A549 (cell line): Measurements from ENCODE around the gene EVPL. TPM values are rescaled to one million over a fixed set of nuclear protein-coding genes. Genes with fewer than 3 reads are reported as not detected.

Experiments
- ATAC-seq, 2 experiments: fragments of 200-7000 bp in 1 of 2; fragments of >200 bp in 1 of 2; cut with Nextera tagmentation in 1 of 2; cut with Tn5 transposase in 1 of 2; 3 replicates each; pipeline versions ENCODE4 v1.8.0 to v1.9.1; 2018 to 2020; ENCODE audit warnings: mild to moderate bottlenecking in 1 of 2, moderate library complexity in 1 of 2
- CTCF ChIA-PET: fragments of 300-600 bp; sonication (Branson Sonifier 250); formaldehyde crosslinking; extraction: SDS; loops from one replicate; lab custom pipeline; 2021; ENCODE audit warnings: antibody characterized with exemption, inconsistent platforms; lab: Yijun Ruan, JAX
- POLR2A ChIA-PET: fragments of 350-600 bp; formaldehyde crosslinking; extraction: SDS; loops from one replicate; lab custom pipeline; 2021; ENCODE audit warnings: antibody characterized with exemption, inconsistent platforms; lab: Yijun Ruan, JAX
- DNase-seq, 2 experiments: peaks; one replicate each; pipeline versions ENCODE4 v3.0.0 to v3.0.0-alpha.2; 2011 to 2016; ENCODE audit warnings: low read depth in 1 of 2, low spot score in 1 of 2
- FAIRE-seq: peaks from 2 replicates; lab custom pipeline; 2011; peaks lifted over from hg19 to GRCh38; lab: Jason Lieb, UNC
- H3K27ac ChIP-seq, 2 experiments: fragments of >200 bp; sonication (Bioruptor Twin); formaldehyde crosslinking; 3 replicates each; pipeline ENCODE4 v1.5.1; 2016 to 2017
- H3K4me1 ChIP-seq: fragments of >200 bp; sonication (Bioruptor Twin); formaldehyde crosslinking; 3 replicates; pipeline ENCODE4 v1.6.1; 2016
- H3K4me2 ChIP-seq: fragments of >200 bp; sonication (Bioruptor Twin); formaldehyde crosslinking; 3 replicates; pipeline ENCODE4 v1.6.1; 2016
- H3K4me3 ChIP-seq: fragments of >200 bp; sonication (Bioruptor Twin); formaldehyde crosslinking; 3 replicates; pipeline ENCODE4 v1.5.1; 2016
- H3K9me3 ChIP-seq: fragments of >200 bp; sonication (Bioruptor Twin); formaldehyde crosslinking; 3 replicates; pipeline ENCODE4 v1.6.1; 2016
- BHLHE40 ChIP-seq: IDR thresholded peaks from 2 replicates; pipeline ENCODE4 v1.6.1; 2012; ENCODE audit warnings: low read depth, low read length, inconsistent platforms
- CTCF ChIP-seq: fragments of >200 bp; sonication (Bioruptor Twin); formaldehyde crosslinking; IDR thresholded peaks from 3 replicates; pipeline ENCODE4 v1.5.1; 2016
- E2F6 ChIP-seq: IDR thresholded peaks from 2 replicates; pipeline ENCODE4 v1.6.1; 2012; ENCODE audit warnings: low read depth, borderline replicate concordance
- ELK1 ChIP-seq: fragments of 150-350 bp; IDR thresholded peaks from 2 replicates; pipeline ENCODE4 v1.6.1; 2014; ENCODE audit warnings: low read depth, mild to moderate bottlenecking, low read length
- FOSL2 ChIP-seq, 2 experiments: fragments of 450-650 bp in 1 of 2; fragments of >200 bp in 1 of 2; sonication (Bioruptor Twin) in 1 of 2; formaldehyde crosslinking; IDR thresholded peaks; 2 replicates each; pipeline versions ENCODE4 v1.5.0 to v1.6.1; 2016 to 2020; ENCODE audit warnings: mild to moderate bottlenecking in 1 of 2, moderate library complexity in 1 of 2
- HES2 ChIP-seq: fragments of >200 bp; sonication (Bioruptor Twin); formaldehyde crosslinking; IDR thresholded peaks from 2 replicates; pipeline ENCODE4 v1.6.1; 2016
- JUN ChIP-seq, 2 experiments: fragments of >200 bp; sonication (Bioruptor Twin); formaldehyde crosslinking; IDR thresholded peaks; 2 replicates in 1 of 2; 3 replicates in 1 of 2; pipeline ENCODE4 v1.6.1; 2016 to 2017
- KDM5A ChIP-seq: fragments of 200-600 bp; sonication (generic); IDR thresholded peaks from 2 replicates; pipeline ENCODE4 v1.6.1; 2016; ENCODE audit warnings: antibody characterized with exemption, mild to moderate bottlenecking
- MAX ChIP-seq: IDR thresholded peaks from 2 replicates; pipeline ENCODE4 v1.6.1; 2012
- PBX3 ChIP-seq: IDR thresholded peaks from 2 replicates; pipeline ENCODE4 v1.6.1; 2012
- POLR2A ChIP-seq: IDR thresholded peaks from 2 replicates; pipeline ENCODE4 v1.6.1; 2012; ENCODE audit warnings: mild to moderate bottlenecking, low read length
- REST ChIP-seq: fragments of 200-600 bp; sonication (generic); IDR thresholded peaks from 2 replicates; pipeline ENCODE4 v1.6.1; 2016; ENCODE audit warnings: antibody characterized with exemption, mild to moderate bottlenecking, moderate library complexity
- WGBS: methylation state at CpG from one replicate; pipeline ENCODE4 v1.1.6; 2017; ENCODE audit errors: missing lambda C conversion rate; 5-methylcytosine and 5-hydroxymethylcytosine counted together
- polyA plus RNA-seq, 4 experiments: library from polyadenylated mRNA; depleted of rRNA in 3 of 4; stranded (reverse); fragments of >200 nt; fragmentation: RNase III in 1 of 4; extraction: RNeasy Plus Mini Kit Qiagen cat#74134 plus additional on column Dnase treatment in 1 of 4; gene quantifications; 2 replicates in 3 of 4; 3 replicates in 1 of 4; pipeline ENCODE4 v1.2.3, GENCODE V29; 2011 to 2017

Gene EVPL
- polyA plus RNA-seq, 2 of the 4 experiments (the other 2 are of a cell fraction): 4.1 to 13.9 TPM

GRCh38 chr17:76038050-76038449, 10.9 kb upstream of the EVPL start:
- Histone ChIP-seq H3K4me1 (no peaks in the 10 kb centered on the region), H3K9me3 (no peaks in the 10 kb centered on the region), H3K27ac (no peak overlapping the region), H3K4me3 (no peak overlapping the region), H3K4me2 (no peak overlapping the region)
- ATAC-seq: no peak
- no peak for FAIRE-seq
- WGBS: 92% methylated on average over 3 of the region's 3 CpGs
- CTCF ChIA-PET: interaction anchor here (0.6 to 23.8 kb wide), 4 partner anchors 13 to 77 kb away, joined by 3 to 357 read pairs (median 4); no protein-coding TSS in a partner anchor
- 0 out of 5 replicates have a peak, but pooled peaks of 1 of the 2 experiments have one; percentile 14 for TF ChIP-seq JUN (IDR thresholded peaks at IDR 0.05)
- TF ChIP-seq HES2: no peak
- no peak for DNase-seq
- POLR2A ChIA-PET: interaction anchor here (1.4 kb wide), 1 partner anchor 35 kb away, joined by 3 read pairs; the partner anchor contains the start of gene SRP68

- TF ChIP-seq POLR2A (peak; percentile 8; the same call in 1 of the 2 replicates), PBX3 (no peak)
- POLR2A ChIA-PET: interaction anchor here (1.4 kb wide), 1 partner anchor 36 kb away, joined by 3 read pairs; the partner anchor contains the start of gene SRP68
- ATAC-seq (no peak), DNase-seq (no peak), FAIRE-seq (no peak)
- Histone ChIP-seq H3K4me1 (no peaks in the 10 kb centered on the region), H3K27ac (no peak overlapping the region), H3K9me3 (no peaks in the 10 kb centered on the region), H3K4me2 (no peak overlapping the region), H3K4me3 (no peak overlapping the region)
- 88% methylated on average over 22 of the region's 22 CpGs for WGBS
- CTCF ChIA-PET: interaction anchor here (0.9 to 23.8 kb wide), 6 partner anchors 24 to 361 kb away, joined by 3 to 357 read pairs (median 4); partner anchors contain the start of gene GALR2
Measured at GRCh38 chr17:76036497-76037261, 9.6 kb upstream of the EVPL start.

- no peak overlapping the region for H3K27ac ChIP-seq
- WGBS: 90% methylated on average over 13 of the region's 13 CpGs
- H3K9me3 ChIP-seq: no peaks in the 10 kb centered on the region
- H3K4me2 ChIP-seq: no peak overlapping the region
- TF ChIP-seq MAX: no peak
- peak; percentile 81 for FAIRE-seq
- no peak for DNase-seq
- CTCF ChIA-PET: interaction anchor here (1.0 to 23.8 kb wide), 6 partner anchors 11 to 363 kb away, joined by 3 to 357 read pairs (median 4); no protein-coding TSS in a partner anchor
- POLR2A ChIA-PET: interaction anchor here (1.9 kb wide), 1 partner anchor 38 kb away, joined by 4 read pairs; the partner anchor contains the start of gene SRP68
- ATAC-seq: no peak
- peaks cover 1% of the 10 kb centered on the region for H3K4me1 ChIP-seq
- H3K4me3 ChIP-seq: no peak overlapping the region
Measured at GRCh38 chr17:76034428-76035350, 7.6 kb upstream of the EVPL start.

GRCh38 chr17:76033139-76033538, 6.0 kb upstream of the EVPL start:
- FAIRE-seq: no peak
- DNase-seq: no peak
- ChIA-PET POLR2A (interaction anchor here (1.9 kb wide), 1 partner anchor 39 kb away, joined by 4 read pairs; the partner anchor contains the start of gene SRP68), CTCF (interaction anchor here (0.6 to 23.8 kb wide), 9 partner anchors 8 to 373 kb away, joined by 3 to 357 read pairs (median 5); partner anchors contain the start of gene GALR2)
- H3K4me1 ChIP-seq: peaks cover 13% of the 10 kb centered on the region
- no peak for TF ChIP-seq POLR2A
- no peak for TF ChIP-seq BHLHE40
- TF ChIP-seq E2F6: no peak
- TF ChIP-seq ELK1: no peak
- no peak for TF ChIP-seq CTCF
- TF ChIP-seq KDM5A: no peak
- no peak for TF ChIP-seq FOSL2 (IDR thresholded peaks at IDR 0.05)
- no peak for TF ChIP-seq FOSL2 (CRISPR knock-in tag; IDR thresholded peaks at IDR 0.05)
- no peak for TF ChIP-seq REST
- TF ChIP-seq MAX: no peak
- H3K4me3 ChIP-seq: no peak overlapping the region
- no peak for ATAC-seq
- H3K9me3 ChIP-seq: no peaks in the 10 kb centered on the region
- 88% methylated on average over 6 of the region's 6 CpGs for WGBS
- no peak overlapping the region for H3K27ac ChIP-seq
- no peak overlapping the region for H3K4me2 ChIP-seq
